WERI-Rb-1 (cell line): ENCODE data around the gene RARRES1.
A peak's percentile ranks its signal among the peaks of the same experiment; 100 is the strongest.

ENCODE experiments used
- DNase-seq: peaks from one replicate; pipeline ENCODE4 v3.0.0-alpha.2; 2020
- H3K27ac ChIP-seq: fragments of 250-450 bp; sonication (Bioruptor Pico); 2 replicates; pipeline ENCODE4 v1.5.1; 2020; ENCODE audit warnings: mild to moderate bottlenecking, moderate library complexity
- H3K27me3 ChIP-seq: fragments of 250-450 bp; sonication (Bioruptor Pico); 2 replicates; pipeline ENCODE4 v1.5.1; 2021; ENCODE audit warnings: mild to moderate bottlenecking, low read depth, moderate library complexity; ENCODE audit not compliant: insufficient read depth, severe bottlenecking
- H3K36me3 ChIP-seq: fragments of 250-450 bp; sonication (Bioruptor Pico); 2 replicates; pipeline ENCODE4 v1.5.1; 2020; ENCODE audit warnings: mild to moderate bottlenecking, moderate library complexity
- H3K4me3 ChIP-seq: 2 replicates; pipeline ENCODE4 v1.5.1; 2011; ENCODE audit warnings: low read depth, mild to moderate bottlenecking, control low read depth, low read length
- H3K9me3 ChIP-seq: fragments of 250-450 bp; sonication (Bioruptor Pico); 2 replicates; pipeline ENCODE4 v1.5.1; 2021; ENCODE audit warnings: mild to moderate bottlenecking, moderate library complexity; ENCODE audit not compliant: severe bottlenecking
- TF ChIP-seq, protein P1 (sequence below): IDR thresholded peaks from 2 replicates; pipeline ENCODE4 v1.5.1; 2011; ENCODE audit warnings: low read depth, mild to moderate bottlenecking, control low read depth, inconsistent platforms, low read length

Gene RARRES1

DNA sequence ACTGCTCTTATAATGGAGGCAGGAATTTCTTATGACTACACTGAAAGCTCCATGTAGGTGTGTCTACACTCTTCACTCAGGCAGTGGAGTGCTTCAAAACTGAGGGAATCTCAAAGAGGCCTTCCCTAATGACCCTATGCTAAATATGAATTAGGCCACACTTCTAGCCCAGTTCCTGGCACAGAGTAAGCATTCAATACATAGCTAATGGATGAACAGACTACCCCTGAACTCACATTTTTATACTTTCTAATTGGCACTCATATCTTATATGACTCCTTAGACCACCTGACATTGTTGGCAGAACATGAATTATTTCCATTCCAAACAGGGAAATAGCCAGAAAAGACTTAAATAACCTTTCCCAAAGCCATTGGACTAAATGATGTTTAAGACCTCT is 3.4 kb downstream of the RARRES1 start:
- Histone ChIP-seq H3K4me3 (no peak overlapping the region), H3K27ac (no peak overlapping the region), H3K36me3 (no peaks in the 10 kb centered on the region), H3K27me3 (no peaks in the 10 kb centered on the region), H3K9me3 (no peaks in the 10 kb centered on the region)
- TF ChIP-seq, protein P1, sequence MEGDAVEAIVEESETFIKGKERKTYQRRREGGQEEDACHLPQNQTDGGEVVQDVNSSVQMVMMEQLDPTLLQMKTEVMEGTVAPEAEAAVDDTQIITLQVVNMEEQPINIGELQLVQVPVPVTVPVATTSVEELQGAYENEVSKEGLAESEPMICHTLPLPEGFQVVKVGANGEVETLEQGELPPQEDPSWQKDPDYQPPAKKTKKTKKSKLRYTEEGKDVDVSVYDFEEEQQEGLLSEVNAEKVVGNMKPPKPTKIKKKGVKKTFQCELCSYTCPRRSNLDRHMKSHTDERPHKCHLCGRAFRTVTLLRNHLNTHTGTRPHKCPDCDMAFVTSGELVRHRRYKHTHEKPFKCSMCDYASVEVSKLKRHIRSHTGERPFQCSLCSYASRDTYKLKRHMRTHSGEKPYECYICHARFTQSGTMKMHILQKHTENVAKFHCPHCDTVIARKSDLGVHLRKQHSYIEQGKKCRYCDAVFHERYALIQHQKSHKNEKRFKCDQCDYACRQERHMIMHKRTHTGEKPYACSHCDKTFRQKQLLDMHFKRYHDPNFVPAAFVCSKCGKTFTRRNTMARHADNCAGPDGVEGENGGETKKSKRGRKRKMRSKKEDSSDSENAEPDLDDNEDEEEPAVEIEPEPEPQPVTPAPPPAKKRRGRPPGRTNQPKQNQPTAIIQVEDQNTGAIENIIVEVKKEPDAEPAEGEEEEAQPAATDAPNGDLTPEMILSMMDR: no peak
- no peak for DNase-seq

DNA sequence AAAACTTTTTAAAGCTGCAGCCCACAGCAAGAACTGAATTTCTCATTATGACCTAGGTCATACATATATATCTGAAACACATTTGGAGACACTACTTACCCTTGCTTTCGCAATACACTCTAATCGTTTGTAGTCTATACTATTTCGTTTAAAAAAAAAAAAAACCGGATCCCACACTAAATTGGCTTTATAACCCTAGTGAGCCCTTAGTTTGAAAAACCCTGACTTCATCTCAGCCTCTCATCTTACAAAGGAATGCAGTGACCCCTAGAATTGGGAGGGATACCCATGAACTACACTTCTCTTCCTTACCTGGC is 4.2 kb downstream of the RARRES1 start:
- H3K27me3 ChIP-seq: no peaks in the 10 kb centered on the region
- no peak overlapping the region for H3K4me3 ChIP-seq
- TF ChIP-seq, protein P1: no peak
- DNase-seq: no peak
- no peaks in the 10 kb centered on the region for H3K9me3 ChIP-seq
- H3K36me3 ChIP-seq: no peaks in the 10 kb centered on the region
- no peak overlapping the region for H3K27ac ChIP-seq

- Histone ChIP-seq H3K4me3 (no peak overlapping the region), H3K9me3 (no peaks in the 10 kb centered on the region), H3K27ac (no peak overlapping the region), H3K27me3 (no peaks in the 10 kb centered on the region), H3K36me3 (no peaks in the 10 kb centered on the region)
- peak; percentile 39 for DNase-seq
- TF ChIP-seq, protein P1: peak; percentile 63
Observed at GRCh38 chr3:158727206-158728060, 4.8 kb downstream of the RARRES1 start.

DNA sequence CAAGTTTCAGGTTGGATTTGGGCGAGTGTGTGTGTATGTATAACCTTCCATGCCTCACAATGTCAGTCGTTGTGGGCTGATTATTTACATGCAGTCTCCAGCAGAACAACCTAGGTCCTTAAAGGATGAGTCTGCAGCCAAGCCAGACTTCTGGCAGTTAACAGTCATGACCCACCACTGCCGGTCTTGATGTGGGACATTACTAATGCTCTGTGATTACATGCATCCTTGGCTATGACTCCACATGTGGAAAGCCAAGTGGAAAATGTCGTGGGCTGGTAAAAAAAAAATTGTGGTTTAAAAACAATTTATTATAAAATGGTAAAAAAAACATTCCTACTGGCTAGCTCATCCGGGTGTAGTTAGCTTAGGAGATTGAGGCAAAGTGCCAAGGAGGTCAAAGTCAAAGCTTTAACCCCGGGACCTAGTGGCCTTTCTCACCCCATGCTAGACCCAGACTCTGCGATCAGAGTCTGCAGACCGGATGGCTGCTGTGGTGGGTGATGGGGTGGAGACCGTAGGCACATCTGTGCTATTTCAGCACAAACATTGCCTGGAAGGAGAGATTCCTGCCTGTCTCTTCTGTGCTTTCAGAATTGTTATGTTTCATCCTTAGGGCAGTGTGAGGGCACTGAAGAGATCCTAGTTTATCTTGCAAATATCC is 6.8 kb downstream of the RARRES1 start:
- no peaks in the 10 kb centered on the region for H3K9me3 ChIP-seq
- H3K36me3 ChIP-seq: no peaks in the 10 kb centered on the region
- H3K4me3 ChIP-seq: no peak overlapping the region
- TF ChIP-seq, protein P1: no peak
- H3K27me3 ChIP-seq: no peaks in the 10 kb centered on the region
- no peak for DNase-seq
- H3K27ac ChIP-seq: no peak overlapping the region

DNA sequence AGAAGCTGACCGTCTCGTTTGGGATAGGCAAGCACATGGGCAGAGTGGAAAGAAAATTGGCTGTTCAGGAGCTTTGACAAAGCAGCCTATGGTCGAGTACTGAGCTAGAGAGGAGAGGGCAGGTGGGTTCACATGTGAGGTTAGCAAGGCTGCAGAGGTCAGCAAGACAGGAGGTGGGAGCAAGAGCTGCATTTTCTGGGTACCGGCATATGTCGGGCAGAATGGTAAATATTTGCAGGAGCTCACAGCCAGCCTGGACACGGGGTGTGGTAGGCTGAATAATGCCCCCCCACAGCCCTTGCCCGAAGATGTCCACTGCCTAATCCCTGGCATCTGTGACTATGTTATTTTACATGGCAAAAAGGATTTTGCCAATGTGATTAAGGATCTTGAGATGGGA is 8.3 kb downstream of the RARRES1 start:
- H3K27ac ChIP-seq: no peak overlapping the region
- TF ChIP-seq, protein P1: no peak
- DNase-seq: peak; percentile 43
- H3K36me3 ChIP-seq: no peaks in the 10 kb centered on the region
- H3K4me3 ChIP-seq: no peak overlapping the region
- H3K27me3 ChIP-seq: no peaks in the 10 kb centered on the region
- H3K9me3 ChIP-seq: no peaks in the 10 kb centered on the region
